NT2/D1 (cell line): ENCODE measurements around the gene HOXA6.

Experiments used
- YY1 ChIP-seq: IDR thresholded peaks from 2 replicates; pipeline ENCODE4 v1.6.1; 2011; ENCODE audit not compliant: insufficient read length, insufficient read depth
- ZNF274 ChIP-seq: IDR thresholded peaks from 2 replicates; pipeline ENCODE4 v1.6.1; 2011; ENCODE audit warnings: mild to moderate bottlenecking, low read depth, low read length

DNA sequence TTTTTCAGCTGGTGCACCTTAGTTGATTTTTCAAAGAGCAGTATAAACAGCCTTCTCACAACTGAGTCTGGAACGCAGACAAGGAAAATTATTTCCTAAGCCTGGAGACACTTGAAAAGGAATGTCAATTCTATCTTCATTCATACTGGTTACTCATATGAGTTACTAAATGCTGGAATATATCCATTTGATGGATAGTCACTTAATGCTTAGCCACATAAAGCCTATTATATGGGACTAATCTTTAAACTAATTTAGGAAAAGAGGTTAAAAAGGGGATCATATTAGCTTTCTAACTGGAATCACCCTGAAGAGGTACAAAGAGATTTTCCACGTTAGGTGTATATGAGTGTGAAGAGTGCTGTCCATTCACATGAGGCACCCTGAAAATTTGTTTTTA lies 15.4 kb downstream of the HOXA6 start:
- no peak for TF ChIP-seq YY1
- TF ChIP-seq ZNF274, result no peak
